Body of pancreas (tissue), 4 donors: ENCODE data around the gene SRBD1. TPM values are rescaled to one million over a fixed set of nuclear protein-coding genes. Genes with fewer than 3 reads are reported as not detected.

Source experiments
- ATAC-seq: fragments of 150-250 bp; one replicate; pipeline ENCODE4 v1.9.1; 2016
- DNase-seq, 4 donors: peaks; one replicate each; pipeline ENCODE4 v3.0.0-alpha.2; 2019
- H3K27ac ChIP-seq, 4 donors: fragments of 200-600 bp; sonication (generic); 1 replicate in 3 of 4; 2 replicates in 1 of 4; pipeline versions ENCODE4 v1.5.1 to v1.6.1; 2016 to 2019; ENCODE audit warnings: mild to moderate bottlenecking in 1 of 4, mixed read lengths in 1 of 4, moderate library complexity in 1 of 4
- H3K27me3 ChIP-seq, 2 donors: fragments of 200-600 bp; sonication (generic); one replicate each; pipeline ENCODE4 v1.6.0; 2016; ENCODE audit warnings: mild to moderate bottlenecking in 1 of 2
- H3K36me3 ChIP-seq, 2 donors: fragments of 200-600 bp; sonication (generic); replicated peaks in 1 of 2; 2 replicates each; pipeline ENCODE4 v1.5.1; 2016; ENCODE audit warnings: low read depth in 2 of 2; ENCODE audit not compliant: insufficient read depth in 1 of 2
- H3K4me1 ChIP-seq: fragments of 200-600 bp; sonication (generic); one replicate; pipeline ENCODE4 v1.6.0; 2016
- H3K4me3 ChIP-seq, 2 donors: fragments of 200-600 bp; sonication (generic); 1 replicate in 1 of 2; 2 replicates in 1 of 2; pipeline ENCODE4 v1.5.1; 2016 to 2019
- H3K9me3 ChIP-seq, 3 donors: fragments of 200-600 bp; sonication (generic); 1 replicate in 2 of 3; 2 replicates in 1 of 3; pipeline ENCODE4 v1.5.1; 2016
- POLR2A ChIP-seq, 3 donors: fragments of 450-650 bp; IDR thresholded peaks; one replicate each; pipeline ENCODE4 v1.6.1; 2016; ENCODE audit warnings: antibody characterized with exemption in 3 of 3, mild to moderate bottlenecking in 2 of 3
- WGBS, 2 donors: methylation state at CpG; one replicate each; pipeline ENCODE4 v1.1.5; 2017; 5-methylcytosine and 5-hydroxymethylcytosine counted together
- intact Hi-C: fragments of 100-400 bp; cut with DNase I; formaldehyde crosslinking; loops from one replicate; pipeline ENCODE4 v1.15.1; 2023
- total RNA-seq, 2 donors: library from RNA; depleted of rRNA; stranded (reverse); fragments of >200 nt; gene quantifications; one replicate each; pipeline ENCODE4 v1.1.0, GENCODE V29; 2016
- TF ChIP-seq, protein P1 (sequence below), 7 experiments: fragments of 450-650 bp in 4 of 7; fragments of 200-600 bp in 3 of 7; sonication (generic) in 3 of 7; IDR thresholded peaks; one replicate each; pipeline ENCODE4 v1.5.1; 2016 to 2019; ENCODE audit warnings: antibody characterized with exemption in 7 of 7

The SRBD1 gene
- total RNA-seq, 2 donors from 2014 or later: 14.8 to 21.4 TPM

DNA sequence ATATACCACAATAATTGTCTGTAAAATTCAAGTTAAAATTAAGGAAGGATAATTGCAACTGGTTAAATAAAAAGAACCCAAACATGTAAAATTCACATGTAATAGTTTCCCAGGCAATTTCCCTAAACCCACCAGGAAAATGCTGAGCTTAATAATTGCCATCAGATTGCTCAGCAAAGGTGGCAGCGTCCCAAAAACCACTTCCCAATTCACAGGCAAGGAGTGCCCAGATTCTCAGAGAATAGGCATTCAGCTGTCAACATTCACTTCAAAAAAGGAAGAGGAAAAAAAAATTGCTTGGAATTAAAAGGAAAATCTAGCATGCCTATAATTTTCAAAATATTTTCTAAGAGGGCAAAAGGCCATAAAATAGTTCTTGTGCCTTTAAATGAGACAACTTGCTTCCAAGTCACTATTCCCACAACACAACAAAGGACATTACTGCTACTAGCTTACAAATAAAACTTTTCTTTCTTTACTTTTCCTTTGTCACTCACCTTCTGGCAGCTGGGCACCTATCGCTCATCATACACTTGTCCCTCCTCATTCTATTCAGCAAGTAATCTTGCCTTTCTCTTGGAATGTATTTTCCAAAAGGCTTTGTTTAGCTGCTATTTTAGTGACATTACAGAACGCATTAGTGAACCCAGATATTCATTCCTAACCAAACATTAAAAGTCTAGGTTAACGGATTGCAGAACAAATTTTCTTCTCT is 15.2 kb downstream of the SRBD1 start:
- Histone ChIP-seq H3K9me3 (no peaks in the 10 kb centered on the region), H3K27me3 (no peaks in the 10 kb centered on the region), H3K4me3 (no peak overlapping the region), H3K27ac (peak overlapping the region in 1 of 4 donors; percentile 22), H3K36me3 (peaks cover 0 to 6% of the 10 kb centered on the region in 2 donors), H3K4me1 (peaks cover 27% of the 10 kb centered on the region)
- DNase-seq (peak; percentile 39 to 64 (median 52)), ATAC-seq (no peak)
- TF ChIP-seq, protein P1, sequence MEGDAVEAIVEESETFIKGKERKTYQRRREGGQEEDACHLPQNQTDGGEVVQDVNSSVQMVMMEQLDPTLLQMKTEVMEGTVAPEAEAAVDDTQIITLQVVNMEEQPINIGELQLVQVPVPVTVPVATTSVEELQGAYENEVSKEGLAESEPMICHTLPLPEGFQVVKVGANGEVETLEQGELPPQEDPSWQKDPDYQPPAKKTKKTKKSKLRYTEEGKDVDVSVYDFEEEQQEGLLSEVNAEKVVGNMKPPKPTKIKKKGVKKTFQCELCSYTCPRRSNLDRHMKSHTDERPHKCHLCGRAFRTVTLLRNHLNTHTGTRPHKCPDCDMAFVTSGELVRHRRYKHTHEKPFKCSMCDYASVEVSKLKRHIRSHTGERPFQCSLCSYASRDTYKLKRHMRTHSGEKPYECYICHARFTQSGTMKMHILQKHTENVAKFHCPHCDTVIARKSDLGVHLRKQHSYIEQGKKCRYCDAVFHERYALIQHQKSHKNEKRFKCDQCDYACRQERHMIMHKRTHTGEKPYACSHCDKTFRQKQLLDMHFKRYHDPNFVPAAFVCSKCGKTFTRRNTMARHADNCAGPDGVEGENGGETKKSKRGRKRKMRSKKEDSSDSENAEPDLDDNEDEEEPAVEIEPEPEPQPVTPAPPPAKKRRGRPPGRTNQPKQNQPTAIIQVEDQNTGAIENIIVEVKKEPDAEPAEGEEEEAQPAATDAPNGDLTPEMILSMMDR (IDR thresholded peaks at IDR 0.05): no peak
- no peak for TF ChIP-seq POLR2A (IDR thresholded peaks at IDR 0.05)
- intact Hi-C loops: no loop called here
- 37 to 40% methylated on average over 4 of the region's 4 CpGs for WGBS, 2 donors

DNA sequence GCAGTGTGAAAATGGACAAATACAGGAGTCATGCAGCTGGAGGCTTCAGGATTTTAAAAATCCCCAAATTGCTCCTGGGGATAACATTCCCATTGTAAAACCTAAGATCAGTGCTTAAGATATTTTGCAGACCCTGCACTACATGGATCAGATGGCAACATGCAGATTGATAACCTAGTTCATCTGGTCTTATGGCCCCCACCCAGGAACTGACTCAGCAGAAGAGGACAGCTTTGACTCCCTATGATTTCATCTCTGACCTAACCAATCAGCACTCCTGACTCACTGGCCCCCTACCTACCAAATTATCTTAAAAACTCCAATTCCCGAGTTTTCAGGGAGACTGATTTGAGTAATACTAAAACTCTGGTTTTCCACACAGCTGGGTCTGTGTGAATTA is 20.0 kb downstream of the SRBD1 start:
- Histone ChIP-seq H3K9me3 (no peaks in the 10 kb centered on the region), H3K4me3 (no peak overlapping the region), H3K27me3 (no peaks in the 10 kb centered on the region), H3K36me3 (no peaks in the 10 kb centered on the region), H3K4me1 (peaks cover 14% of the 10 kb centered on the region), H3K27ac (no peak overlapping the region)
- intact Hi-C loops: no loop called here
- TF ChIP-seq POLR2A (IDR thresholded peaks at IDR 0.05): no peak
- TF ChIP-seq, protein P1 (IDR thresholded peaks at IDR 0.05): no peak
- 86 to 95% methylated on average over 1 of the region's 1 CpG for WGBS, 2 donors
- no peak for DNase-seq
- no peak for ATAC-seq

DNA sequence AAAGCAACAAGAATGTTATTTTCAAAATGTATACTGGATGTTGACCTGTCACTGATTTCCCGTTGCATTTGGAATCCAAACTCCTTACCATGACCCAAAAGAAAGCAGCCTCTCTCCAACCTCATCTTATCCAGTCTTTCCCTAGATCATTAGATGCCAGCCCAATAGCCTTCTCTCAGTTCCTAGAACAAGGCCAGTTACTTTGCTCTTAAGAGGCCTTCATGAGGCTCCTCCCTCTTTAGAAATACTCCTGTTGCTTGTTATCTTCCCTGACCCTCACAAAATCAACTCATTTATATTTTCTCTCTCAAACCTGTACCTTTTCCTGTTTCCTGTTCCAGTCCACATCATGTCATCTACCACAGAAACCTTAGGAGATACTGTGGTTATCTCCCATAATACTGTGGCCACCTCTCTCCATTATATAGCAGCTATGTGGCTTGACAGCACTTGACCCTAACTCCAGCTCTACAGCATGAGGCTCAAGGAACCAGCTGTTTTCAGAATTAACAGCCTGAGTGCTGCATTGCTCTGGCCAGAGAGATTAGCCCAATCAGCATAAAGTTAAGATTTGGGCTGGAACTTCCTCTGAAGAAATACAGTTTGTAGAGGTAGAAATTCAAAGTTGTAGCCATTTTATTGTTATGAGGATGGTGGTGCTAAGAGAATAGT is 22.8 kb downstream of the SRBD1 start:
- Histone ChIP-seq H3K4me3 (no peak overlapping the region), H3K27me3 (no peaks in the 10 kb centered on the region), H3K36me3 (no peaks in the 10 kb centered on the region), H3K27ac (peak overlapping the region in 1 of 4 donors; percentile 36), H3K9me3 (no peaks in the 10 kb centered on the region), H3K4me1 (peaks cover 10% of the 10 kb centered on the region)
- TF ChIP-seq POLR2A (IDR thresholded peaks at IDR 0.05): no peak
- TF ChIP-seq, protein P1 (IDR thresholded peaks at IDR 0.05): no peak
- DNase-seq (no peak), ATAC-seq (no peak)
- WGBS, 2 donors: 56 to 70% methylated on average over 1 of the region's 1 CpG
- intact Hi-C loops: no loop called here

- WGBS, 2 donors: 97 to 98% methylated on average over 5 of the region's 5 CpGs
- no peak for DNase-seq
- no peak for ATAC-seq
- intact Hi-C loops: no loop called here
- Histone ChIP-seq H3K36me3 (no peaks in the 10 kb centered on the region), H3K4me1 (peaks cover 10% of the 10 kb centered on the region), H3K27me3 (no peaks in the 10 kb centered on the region), H3K4me3 (no peak overlapping the region), H3K27ac (no peak overlapping the region), H3K9me3 (no peaks in the 10 kb centered on the region)
- TF ChIP-seq, protein P1 (IDR thresholded peaks at IDR 0.05): no peak
- TF ChIP-seq POLR2A (IDR thresholded peaks at IDR 0.05): no peak
Measured at GRCh38 chr2:45586600-45586999, 24.5 kb downstream of the SRBD1 start.
